Ishikawa (cell line): Measurements from ENCODE around the gene KIF5C.

Experiments
- CREB1 ChIP-seq: IDR thresholded peaks from 2 replicates; pipeline ENCODE4 v1.6.1; 2012; ENCODE audit warnings: low read depth
- EP300 ChIP-seq: IDR thresholded peaks from 2 replicates; pipeline ENCODE4 v1.6.1; 2012; ENCODE audit warnings: borderline replicate concordance
- FOXM1 ChIP-seq: IDR thresholded peaks from 2 replicates; pipeline ENCODE4 v1.6.1; 2012; ENCODE audit warnings: low read depth, borderline replicate concordance
- TAF1 ChIP-seq: IDR thresholded peaks from 2 replicates; pipeline ENCODE4 v1.6.1; 2012; ENCODE audit warnings: low read depth, mild to moderate bottlenecking
- TEAD4 ChIP-seq: IDR thresholded peaks from 2 replicates; pipeline ENCODE4 v1.6.1; 2012
- YY1 ChIP-seq: IDR thresholded peaks from 2 replicates; pipeline ENCODE4 v1.6.1; 2012; ENCODE audit warnings: low read depth
- TF ChIP-seq, protein P1 (sequence below): IDR thresholded peaks from 2 replicates; pipeline ENCODE4 v1.6.1; 2012; ENCODE audit warnings: low read depth, mild to moderate bottlenecking

DNA sequence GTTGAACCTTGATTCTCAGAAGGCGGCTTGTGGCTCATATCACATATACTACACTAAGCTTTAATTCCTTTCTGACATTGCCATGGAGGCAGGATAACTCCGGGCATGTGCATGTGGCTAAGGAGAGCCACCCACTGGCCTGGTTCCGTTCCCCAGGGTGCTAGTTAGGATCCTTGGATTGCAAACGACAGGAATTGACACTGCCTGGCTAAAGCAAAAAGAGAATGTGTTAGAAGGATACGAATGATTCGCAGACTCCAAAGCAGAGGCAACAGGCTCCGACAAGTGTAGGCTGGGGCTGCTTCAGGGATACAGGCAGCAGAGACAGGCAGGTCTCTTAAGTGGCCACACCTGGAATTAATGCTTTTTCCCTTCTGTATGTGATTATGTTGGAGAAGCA is 92.0 kb downstream of the KIF5C start:
- TF ChIP-seq YY1 (no peak), TEAD4 (no peak), FOXM1 (no peak), EP300 (no peak), TAF1 (no peak), CREB1 (no peak)
- TF ChIP-seq, protein P1, sequence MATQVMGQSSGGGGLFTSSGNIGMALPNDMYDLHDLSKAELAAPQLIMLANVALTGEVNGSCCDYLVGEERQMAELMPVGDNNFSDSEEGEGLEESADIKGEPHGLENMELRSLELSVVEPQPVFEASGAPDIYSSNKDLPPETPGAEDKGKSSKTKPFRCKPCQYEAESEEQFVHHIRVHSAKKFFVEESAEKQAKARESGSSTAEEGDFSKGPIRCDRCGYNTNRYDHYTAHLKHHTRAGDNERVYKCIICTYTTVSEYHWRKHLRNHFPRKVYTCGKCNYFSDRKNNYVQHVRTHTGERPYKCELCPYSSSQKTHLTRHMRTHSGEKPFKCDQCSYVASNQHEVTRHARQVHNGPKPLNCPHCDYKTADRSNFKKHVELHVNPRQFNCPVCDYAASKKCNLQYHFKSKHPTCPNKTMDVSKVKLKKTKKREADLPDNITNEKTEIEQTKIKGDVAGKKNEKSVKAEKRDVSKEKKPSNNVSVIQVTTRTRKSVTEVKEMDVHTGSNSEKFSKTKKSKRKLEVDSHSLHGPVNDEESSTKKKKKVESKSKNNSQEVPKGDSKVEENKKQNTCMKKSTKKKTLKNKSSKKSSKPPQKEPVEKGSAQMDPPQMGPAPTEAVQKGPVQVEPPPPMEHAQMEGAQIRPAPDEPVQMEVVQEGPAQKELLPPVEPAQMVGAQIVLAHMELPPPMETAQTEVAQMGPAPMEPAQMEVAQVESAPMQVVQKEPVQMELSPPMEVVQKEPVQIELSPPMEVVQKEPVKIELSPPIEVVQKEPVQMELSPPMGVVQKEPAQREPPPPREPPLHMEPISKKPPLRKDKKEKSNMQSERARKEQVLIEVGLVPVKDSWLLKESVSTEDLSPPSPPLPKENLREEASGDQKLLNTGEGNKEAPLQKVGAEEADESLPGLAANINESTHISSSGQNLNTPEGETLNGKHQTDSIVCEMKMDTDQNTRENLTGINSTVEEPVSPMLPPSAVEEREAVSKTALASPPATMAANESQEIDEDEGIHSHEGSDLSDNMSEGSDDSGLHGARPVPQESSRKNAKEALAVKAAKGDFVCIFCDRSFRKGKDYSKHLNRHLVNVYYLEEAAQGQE: no peak
